Measurements from ENCODE around the gene PHKG2.

Gene PHKG2

GRCh38 chr16:30741461-30741914 lies 6.7 kb upstream of the PHKG2 start:
- no peaks in the 10 kb centered on the region; the same call in 1 of the 2 replicates for H3K79me2 ChIP-seq (ENCODE audit: low read length)
- H2AFZ ChIP-seq (ENCODE audit: low read depth, low read length) = no peak overlapping the region
- H3K27ac ChIP-seq (ENCODE audit: low read length) = no peak overlapping the region
- H3K4me3 ChIP-seq (ENCODE audit: low read length) = no peak overlapping the region
- TF ChIP-seq CTCF (IDR thresholded peaks at IDR 0.05; ENCODE audit: low read depth, low read length) = no peak
- TF ChIP-seq EZH2phosphoT487 (IDR thresholded peaks at IDR 0.05; ENCODE audit: low read depth) = no peak
- no peaks in the 10 kb centered on the region for H3K27me3 ChIP-seq (ENCODE audit: low read depth, low read length)
- no peaks in the 10 kb centered on the region for H3K9me3 ChIP-seq (ENCODE audit: insufficient read depth, low read length)
- no peaks in the 10 kb centered on the region for H4K20me1 ChIP-seq (ENCODE audit: insufficient read depth, low read length)
- H3K36me3 ChIP-seq (replicated peaks; ENCODE audit: low read depth, low read length) = peaks cover 57% of the 10 kb centered on the region
- no peaks in the 10 kb centered on the region for H3K4me1 ChIP-seq (ENCODE audit: low read length)
- H3K9ac ChIP-seq (ENCODE audit: low read length) = no peak overlapping the region
- no peak overlapping the region for H3K4me2 ChIP-seq (ENCODE audit: low read length)

- peaks cover 2% of the 10 kb centered on the region for H3K79me2 ChIP-seq (ENCODE audit: low read length)
- H3K4me1 ChIP-seq (ENCODE audit: low read length) = peaks cover 5% of the 10 kb centered on the region
- no peak overlapping the region for H3K27ac ChIP-seq (ENCODE audit: low read length)
- no peak overlapping the region for H2AFZ ChIP-seq (ENCODE audit: low read depth, low read length)
- H3K36me3 ChIP-seq (replicated peaks; ENCODE audit: low read depth, low read length) = peaks cover 40% of the 10 kb centered on the region
- TF ChIP-seq CTCF (IDR thresholded peaks at IDR 0.05; ENCODE audit: low read depth, low read length) (no peak), EZH2phosphoT487 (IDR thresholded peaks at IDR 0.05; ENCODE audit: low read depth) (no peak)
- no peaks in the 10 kb centered on the region for H3K9me3 ChIP-seq (ENCODE audit: insufficient read depth, low read length)
- no peak overlapping the region for H3K9ac ChIP-seq (ENCODE audit: low read length)
- no peak overlapping the region for H3K4me2 ChIP-seq (ENCODE audit: low read length)
- no peaks in the 10 kb centered on the region for H4K20me1 ChIP-seq (ENCODE audit: insufficient read depth, low read length)
- H3K27me3 ChIP-seq (ENCODE audit: low read depth, low read length) = no peaks in the 10 kb centered on the region
- no peak overlapping the region for H3K4me3 ChIP-seq (ENCODE audit: low read length)
Observed at GRCh38 chr16:30743716-30744115, 4.5 kb upstream of the PHKG2 start.

- Histone ChIP-seq H3K27me3 (ENCODE audit: low read depth, low read length) (no peaks in the 10 kb centered on the region), H3K79me2 (ENCODE audit: low read length) (peaks cover 7% of the 10 kb centered on the region), H2AFZ (ENCODE audit: low read depth, low read length) (no peak overlapping the region), H3K4me1 (ENCODE audit: low read length) (peaks cover 5% of the 10 kb centered on the region), H3K4me3 (ENCODE audit: low read length) (no peak overlapping the region), H3K9ac (ENCODE audit: low read length) (no peak overlapping the region), H3K9me3 (ENCODE audit: insufficient read depth, low read length) (no peaks in the 10 kb centered on the region), H4K20me1 (ENCODE audit: insufficient read depth, low read length) (no peaks in the 10 kb centered on the region), H3K27ac (ENCODE audit: low read length) (no peak overlapping the region), H3K36me3 (replicated peaks; ENCODE audit: low read depth, low read length) (peaks cover 35% of the 10 kb centered on the region), H3K4me2 (ENCODE audit: low read length) (no peak overlapping the region)
- TF ChIP-seq CTCF (IDR thresholded peaks at IDR 0.05; ENCODE audit: low read depth, low read length) (no peak), EZH2phosphoT487 (IDR thresholded peaks at IDR 0.05; ENCODE audit: low read depth) (no peak)
Observed at GRCh38 chr16:30744183-30744582, 4.0 kb upstream of the PHKG2 start.

- no peak overlapping the region for H2AFZ ChIP-seq (ENCODE audit: low read depth, low read length)
Observed at GRCh38 chr16:30745082-30745481, 3.1 kb upstream of the PHKG2 start.

More at GRCh38 chr16:30745082-30745481, 3.1 kb upstream of the PHKG2 start:
- no peak overlapping the region for H3K27ac ChIP-seq (ENCODE audit: low read length)
- no peak overlapping the region for H3K4me3 ChIP-seq (ENCODE audit: low read length)
- TF ChIP-seq CTCF (IDR thresholded peaks at IDR 0.05; ENCODE audit: low read depth, low read length) (no peak), EZH2phosphoT487 (IDR thresholded peaks at IDR 0.05; ENCODE audit: low read depth) (no peak)
- no peak overlapping the region for H3K4me2 ChIP-seq (ENCODE audit: low read length)
- no peaks in the 10 kb centered on the region for H3K27me3 ChIP-seq (ENCODE audit: low read depth, low read length)
- no peaks in the 10 kb centered on the region for H4K20me1 ChIP-seq (ENCODE audit: insufficient read depth, low read length)
- peaks cover 31% of the 10 kb centered on the region for H3K36me3 ChIP-seq (replicated peaks; ENCODE audit: low read depth, low read length)
- no peaks in the 10 kb centered on the region for H3K9me3 ChIP-seq (ENCODE audit: insufficient read depth, low read length)
- H3K9ac ChIP-seq (ENCODE audit: low read length) = no peak overlapping the region
- peaks cover 16% of the 10 kb centered on the region for H3K79me2 ChIP-seq (ENCODE audit: low read length)
- H3K4me1 ChIP-seq (ENCODE audit: low read length) = peaks cover 5% of the 10 kb centered on the region
